ENCODE results near the gene PPP2R2D. TPM values are rescaled to one million over a fixed set of nuclear protein-coding genes. Genes with fewer than 3 reads are reported as not detected.

Gene PPP2R2D
- total RNA-seq, 6 experiments from 2014 or later: 22.9 to 28.1 (median 24.5) TPM

DNA sequence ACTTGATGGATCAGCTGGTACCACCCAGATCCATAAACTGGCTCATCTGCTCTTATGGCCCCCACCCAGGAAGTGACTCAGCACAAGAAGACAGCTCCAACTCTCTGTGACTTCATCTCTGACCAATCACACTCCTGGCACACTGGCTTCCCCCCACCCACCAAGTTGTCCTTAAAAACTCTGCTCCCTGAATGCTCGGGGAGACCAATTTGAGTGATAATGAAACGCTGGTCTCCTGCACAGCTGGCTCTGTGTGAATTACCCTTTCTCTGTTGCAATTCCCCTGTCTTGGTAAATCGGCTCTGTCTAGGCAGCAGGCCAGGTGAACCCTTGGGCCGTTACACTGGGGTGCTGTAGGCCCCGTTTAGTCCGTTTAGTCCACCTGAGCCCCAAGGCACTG is 104.3 kb downstream of the PPP2R2D start:
- TF ChIP-seq, protein P1, sequence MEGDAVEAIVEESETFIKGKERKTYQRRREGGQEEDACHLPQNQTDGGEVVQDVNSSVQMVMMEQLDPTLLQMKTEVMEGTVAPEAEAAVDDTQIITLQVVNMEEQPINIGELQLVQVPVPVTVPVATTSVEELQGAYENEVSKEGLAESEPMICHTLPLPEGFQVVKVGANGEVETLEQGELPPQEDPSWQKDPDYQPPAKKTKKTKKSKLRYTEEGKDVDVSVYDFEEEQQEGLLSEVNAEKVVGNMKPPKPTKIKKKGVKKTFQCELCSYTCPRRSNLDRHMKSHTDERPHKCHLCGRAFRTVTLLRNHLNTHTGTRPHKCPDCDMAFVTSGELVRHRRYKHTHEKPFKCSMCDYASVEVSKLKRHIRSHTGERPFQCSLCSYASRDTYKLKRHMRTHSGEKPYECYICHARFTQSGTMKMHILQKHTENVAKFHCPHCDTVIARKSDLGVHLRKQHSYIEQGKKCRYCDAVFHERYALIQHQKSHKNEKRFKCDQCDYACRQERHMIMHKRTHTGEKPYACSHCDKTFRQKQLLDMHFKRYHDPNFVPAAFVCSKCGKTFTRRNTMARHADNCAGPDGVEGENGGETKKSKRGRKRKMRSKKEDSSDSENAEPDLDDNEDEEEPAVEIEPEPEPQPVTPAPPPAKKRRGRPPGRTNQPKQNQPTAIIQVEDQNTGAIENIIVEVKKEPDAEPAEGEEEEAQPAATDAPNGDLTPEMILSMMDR (IDR thresholded peaks at IDR 0.05): no peak
- no peak for DNase-seq
- H3K27ac Mint-ChIP-seq: no peak overlapping the region
- no peaks in the 10 kb centered on the region; the same call in 1 of the 2 replicates for H3K36me3 Mint-ChIP-seq (ENCODE audit: low read depth)
- H3K4me3 Mint-ChIP-seq: no peak overlapping the region
- H3K27me3 Mint-ChIP-seq (ENCODE audit: insufficient read depth): peaks cover 45% of the 10 kb centered on the region
- peaks cover 9% of the 10 kb centered on the region for H3K9me3 Mint-ChIP-seq
- H3K4me1 Mint-ChIP-seq (ENCODE audit: low read depth): peaks cover 14% of the 10 kb centered on the region; the same call in 1 of the 2 replicates

DNA sequence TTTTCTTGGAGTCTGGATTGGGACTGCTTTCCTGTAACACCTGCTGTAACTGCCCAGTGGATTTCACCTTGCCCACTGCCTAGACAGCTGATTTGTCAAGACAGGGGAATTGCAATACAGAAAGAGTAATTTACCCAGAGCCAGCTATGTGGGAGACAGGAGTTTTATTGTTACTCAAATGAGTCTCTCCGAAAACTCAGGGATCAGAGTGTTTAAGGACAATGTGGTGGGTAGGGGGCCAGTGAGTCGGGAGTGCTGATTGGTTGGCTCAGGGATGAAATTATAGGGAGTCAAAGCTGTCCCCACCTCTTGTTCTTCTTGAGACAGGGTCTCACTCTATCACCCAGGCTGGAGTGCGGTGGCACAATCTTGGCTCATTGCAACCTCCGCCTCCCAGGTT is 106.2 kb downstream of the PPP2R2D start:
- Mint-ChIP-seq H3K27me3 (ENCODE audit: insufficient read depth) (peaks cover 54% of the 10 kb centered on the region), H3K9me3 (peaks cover 9% of the 10 kb centered on the region), H3K4me1 (ENCODE audit: low read depth) (0 out of 2 replicates have a peak, but pooled peaks cover 6% of the 10 kb centered on the region), H3K27ac (no peak overlapping the region), H3K36me3 (ENCODE audit: low read depth) (no peaks in the 10 kb centered on the region; the same call in 1 of the 2 replicates), H3K4me3 (no peak overlapping the region)
- TF ChIP-seq, protein P1 (IDR thresholded peaks at IDR 0.05): no peak
- no peak for DNase-seq

DNA sequence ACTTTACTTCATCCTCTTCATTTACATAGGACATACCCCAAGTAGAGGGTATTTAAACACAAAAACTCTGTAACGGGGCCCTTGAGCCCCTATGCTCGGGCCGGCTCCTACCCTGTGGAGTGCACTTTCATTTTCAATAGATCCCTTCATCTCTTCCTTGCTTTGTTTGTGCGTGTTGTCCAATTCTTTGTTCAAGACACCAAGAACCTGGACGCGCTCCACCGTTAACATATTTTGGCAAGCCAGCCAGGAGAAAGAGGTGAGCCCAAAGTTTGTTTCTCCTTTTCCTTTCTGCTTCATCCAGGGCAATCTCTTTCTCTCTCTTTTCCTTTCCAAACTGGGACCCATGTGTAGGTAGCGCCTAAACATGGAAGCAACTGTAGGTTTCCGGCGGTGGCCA is 106.9 kb downstream of the PPP2R2D start:
- peaks cover 48% of the 10 kb centered on the region for H3K27me3 Mint-ChIP-seq (ENCODE audit: insufficient read depth)
- peaks cover 9% of the 10 kb centered on the region for H3K9me3 Mint-ChIP-seq
- 0 out of 2 replicates have a peak, but pooled peaks cover 6% of the 10 kb centered on the region for H3K4me1 Mint-ChIP-seq (ENCODE audit: low read depth)
- no peak overlapping the region for H3K4me3 Mint-ChIP-seq
- no peaks in the 10 kb centered on the region; the same call in 1 of the 2 replicates for H3K36me3 Mint-ChIP-seq (ENCODE audit: low read depth)
- DNase-seq: no peak
- no peak overlapping the region for H3K27ac Mint-ChIP-seq
- TF ChIP-seq, protein P1 (IDR thresholded peaks at IDR 0.05): no peak

Other genes starting within 250 kb of the PPP2R2D start
- 100 to 1,000 TPM in 1 of 6 experiments, 10 to 100 TPM in 5; 71.0 to 107 (median 78.3) TPM for gene BNIP3, start 80.9 kb downstream of the PPP2R2D start, total RNA-seq (2021; fragmentation: NEBNext Ultra II Directional; extraction: Animal tissue kit (Norgen Biotek cat#: 25700))
- gene JAKMIP3, start 164.9 kb downstream of the PPP2R2D start, total RNA-seq (2021; fragmentation: NEBNext Ultra II Directional; extraction: Animal tissue kit (Norgen Biotek cat#: 25700)): under 1 TPM; 0.05 to 0.19 (median 0.13) TPM